ENCODE data around the gene DCLRE1B.

DCLRE1B gene

DNA sequence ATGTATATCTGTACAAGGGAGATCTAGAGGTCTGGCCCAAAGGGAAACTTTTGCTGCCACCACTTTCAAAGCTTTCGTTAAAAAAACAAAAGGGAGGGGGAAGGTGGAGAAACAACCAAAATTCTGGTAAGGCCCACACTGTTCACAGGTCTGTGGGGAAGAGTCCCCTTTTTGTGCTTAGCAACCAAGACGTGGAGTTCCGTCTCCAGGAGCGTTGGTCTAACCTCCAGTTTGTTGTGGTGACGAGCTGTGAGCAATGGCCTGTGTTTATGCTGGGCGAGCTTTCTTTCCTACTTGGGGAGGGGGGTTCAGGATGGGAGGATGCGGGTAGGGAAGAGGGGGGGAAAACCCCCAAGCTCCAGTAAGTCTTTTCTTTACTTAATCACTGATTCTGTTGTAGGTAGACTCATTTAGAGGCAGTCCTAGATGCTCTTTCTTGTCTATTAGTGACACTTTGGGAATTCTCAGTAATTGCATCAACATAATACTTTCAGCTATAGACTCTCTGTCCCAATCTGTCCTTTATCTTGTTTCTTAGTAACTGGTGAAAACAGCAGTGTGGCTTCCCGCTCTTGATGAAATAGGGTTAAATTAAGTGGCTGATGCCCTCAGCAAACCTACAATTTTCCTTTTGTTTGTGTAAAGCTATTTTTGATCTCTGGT, 25.5 kb downstream of the DCLRE1B start:
- no peak for TF ChIP-seq CTCF (conservative IDR thresholded peaks at IDR 0.05; ENCODE audit: control insufficient read depth, insufficient read depth, low read depth, low read length)
- DNase-seq (ENCODE audit: low read depth), result peak; percentile 62
- H3K4me3 ChIP-seq (ENCODE audit: control insufficient read depth, low read depth, low read length), result peak overlapping the region; percentile 88

GRCh38 chr1:113931451-113931851, 26.3 kb downstream of the DCLRE1B start:
- no peak for TF ChIP-seq CTCF (conservative IDR thresholded peaks at IDR 0.05; ENCODE audit: control insufficient read depth, insufficient read depth, low read depth, low read length)
- DNase-seq (ENCODE audit: low read depth), result peak; percentile 62
- H3K4me3 ChIP-seq (ENCODE audit: control insufficient read depth, low read depth, low read length), result peak overlapping the region; percentile 3

GRCh38 chr1:113934006-113934405, 28.9 kb downstream of the DCLRE1B start:
- no peak for DNase-seq (ENCODE audit: low read depth)
- no peak for TF ChIP-seq CTCF (conservative IDR thresholded peaks at IDR 0.05; ENCODE audit: control insufficient read depth, insufficient read depth, low read depth, low read length)
- no peak overlapping the region for H3K4me3 ChIP-seq (ENCODE audit: control insufficient read depth, low read depth, low read length)

DNA sequence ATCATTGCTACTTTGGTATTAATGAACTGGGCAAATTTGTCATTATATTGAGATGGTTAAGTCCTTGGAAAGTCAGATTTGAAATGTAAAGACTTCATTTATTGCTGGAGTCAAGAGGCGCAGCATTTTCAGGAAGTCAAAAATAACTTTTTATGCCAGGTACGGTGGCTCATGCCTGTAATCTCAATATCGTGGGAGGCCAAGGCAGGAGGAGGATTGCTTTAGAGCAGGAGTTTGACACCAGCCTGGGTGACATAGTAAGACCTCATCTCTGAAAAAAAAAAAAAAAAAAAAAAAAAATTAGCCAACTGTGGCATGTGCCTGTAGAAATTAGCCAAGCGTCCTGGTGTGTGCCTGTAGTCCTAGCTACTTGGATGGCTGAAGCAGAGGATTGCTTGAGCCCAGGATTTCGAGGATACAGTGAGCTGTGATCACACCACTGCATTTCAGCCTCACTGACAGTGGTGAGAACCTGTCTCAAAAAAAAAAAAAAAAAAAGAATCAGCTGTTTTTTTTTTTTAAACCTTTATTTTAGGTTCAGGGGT, 29.5 kb downstream of the DCLRE1B start:
- no peak for DNase-seq (ENCODE audit: low read depth)
- no peak overlapping the region for H3K4me3 ChIP-seq (ENCODE audit: control insufficient read depth, low read depth, low read length)
- no peak for TF ChIP-seq CTCF (conservative IDR thresholded peaks at IDR 0.05; ENCODE audit: control insufficient read depth, insufficient read depth, low read depth, low read length)

DNA sequence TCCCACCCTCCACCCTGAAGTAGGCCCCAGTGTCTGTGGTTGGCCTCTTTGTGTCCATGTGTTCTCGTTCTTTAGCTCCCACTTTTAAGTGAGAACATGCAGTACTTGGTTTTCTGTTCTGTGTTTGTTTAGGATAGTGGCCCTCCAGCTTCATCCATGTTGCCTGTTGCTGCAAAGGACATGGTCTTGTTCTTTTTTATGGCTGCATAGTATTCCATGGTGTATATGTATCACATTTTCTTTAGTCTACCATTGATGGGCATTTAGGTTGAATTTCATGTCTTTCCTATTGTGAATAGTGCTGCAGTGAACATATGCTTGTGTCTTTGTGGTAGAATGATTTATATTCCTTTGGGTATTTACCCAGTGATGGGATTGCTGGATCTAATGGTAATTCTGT, 30.1 kb downstream of the DCLRE1B start:
- no peak for DNase-seq (ENCODE audit: low read depth)
- TF ChIP-seq CTCF (conservative IDR thresholded peaks at IDR 0.05; ENCODE audit: control insufficient read depth, insufficient read depth, low read depth, low read length), result no peak
- no peak overlapping the region for H3K4me3 ChIP-seq (ENCODE audit: control insufficient read depth, low read depth, low read length)

DNA sequence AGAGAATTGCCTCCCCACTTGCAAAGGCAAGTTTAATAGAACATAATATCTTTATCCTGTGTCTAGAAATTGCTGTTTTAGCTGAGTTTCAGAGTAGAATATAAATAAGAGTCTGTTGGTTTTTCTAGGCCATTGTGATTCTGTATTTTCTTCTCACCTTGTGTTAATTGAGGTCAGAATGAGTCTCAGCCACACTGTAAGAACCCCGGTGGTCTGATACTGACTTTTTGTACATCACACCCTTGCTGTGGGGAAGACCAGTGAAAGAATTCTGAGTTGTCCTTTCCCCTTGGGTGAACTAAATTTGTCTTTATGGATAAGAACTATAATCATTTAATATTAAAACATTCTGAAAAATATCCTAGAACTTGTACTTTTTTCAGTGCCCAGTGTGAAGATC, 30.8 kb downstream of the DCLRE1B start:
- DNase-seq (ENCODE audit: low read depth), result no peak

More for the DNA sequence above, 30.8 kb downstream of the DCLRE1B start:
- no peak for TF ChIP-seq CTCF (conservative IDR thresholded peaks at IDR 0.05; ENCODE audit: control insufficient read depth, insufficient read depth, low read depth, low read length)
- no peak overlapping the region for H3K4me3 ChIP-seq (ENCODE audit: control insufficient read depth, low read depth, low read length)
